ENCODE measurements around the gene EYS. TPM values are rescaled to one million over a fixed set of nuclear protein-coding genes. Genes with fewer than 3 reads are reported as not detected.

The EYS gene
- total and polyA plus RNA-seq, 7 donors: 0.07 to 0.46 TPM; not detected in 5

DNA sequence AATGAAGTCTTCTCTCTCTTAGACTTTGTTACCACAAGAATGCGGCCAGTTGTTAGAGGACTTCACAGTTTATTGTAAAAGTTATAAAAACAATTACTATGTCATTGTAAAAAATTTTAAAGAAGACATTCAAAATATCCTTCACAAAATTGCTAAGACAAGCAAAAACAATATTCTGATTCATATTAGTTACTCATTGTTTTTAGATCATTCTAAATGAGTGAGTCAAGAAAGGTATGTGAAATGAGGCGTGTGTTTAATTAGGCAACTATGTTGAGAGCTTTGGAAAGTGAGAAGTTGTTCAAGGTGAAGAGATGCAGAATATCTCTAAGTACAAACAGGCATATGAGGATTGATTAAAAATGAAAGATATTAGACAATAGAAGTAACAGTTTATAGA lies 875.3 kb downstream of the EYS start:
- H3K4me1 ChIP-seq: no peaks in the 10 kb centered on the region
- intact Hi-C loops (cut with DNase I): no loop called here
- no peak overlapping the region for H3K4me3 ChIP-seq
- no peaks in the 10 kb centered on the region for H3K27me3 ChIP-seq
- WGBS, 2 donors: 81 to 84% methylated on average over 2 of the region's 2 CpGs
- H3K27ac ChIP-seq: no peak overlapping the region
- no peaks in the 10 kb centered on the region for H3K9me3 ChIP-seq
- no peak for DNase-seq
- H3K36me3 ChIP-seq: no peaks in the 10 kb centered on the region
- TF ChIP-seq, protein P1, sequence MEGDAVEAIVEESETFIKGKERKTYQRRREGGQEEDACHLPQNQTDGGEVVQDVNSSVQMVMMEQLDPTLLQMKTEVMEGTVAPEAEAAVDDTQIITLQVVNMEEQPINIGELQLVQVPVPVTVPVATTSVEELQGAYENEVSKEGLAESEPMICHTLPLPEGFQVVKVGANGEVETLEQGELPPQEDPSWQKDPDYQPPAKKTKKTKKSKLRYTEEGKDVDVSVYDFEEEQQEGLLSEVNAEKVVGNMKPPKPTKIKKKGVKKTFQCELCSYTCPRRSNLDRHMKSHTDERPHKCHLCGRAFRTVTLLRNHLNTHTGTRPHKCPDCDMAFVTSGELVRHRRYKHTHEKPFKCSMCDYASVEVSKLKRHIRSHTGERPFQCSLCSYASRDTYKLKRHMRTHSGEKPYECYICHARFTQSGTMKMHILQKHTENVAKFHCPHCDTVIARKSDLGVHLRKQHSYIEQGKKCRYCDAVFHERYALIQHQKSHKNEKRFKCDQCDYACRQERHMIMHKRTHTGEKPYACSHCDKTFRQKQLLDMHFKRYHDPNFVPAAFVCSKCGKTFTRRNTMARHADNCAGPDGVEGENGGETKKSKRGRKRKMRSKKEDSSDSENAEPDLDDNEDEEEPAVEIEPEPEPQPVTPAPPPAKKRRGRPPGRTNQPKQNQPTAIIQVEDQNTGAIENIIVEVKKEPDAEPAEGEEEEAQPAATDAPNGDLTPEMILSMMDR (IDR thresholded peaks at IDR 0.05): no peak
- TF ChIP-seq EP300 (IDR thresholded peaks at IDR 0.05) (no peak), POLR2A (IDR thresholded peaks at IDR 0.05) (no peak), POLR2AphosphoS5 (IDR thresholded peaks at IDR 0.05) (no peak)

DNA sequence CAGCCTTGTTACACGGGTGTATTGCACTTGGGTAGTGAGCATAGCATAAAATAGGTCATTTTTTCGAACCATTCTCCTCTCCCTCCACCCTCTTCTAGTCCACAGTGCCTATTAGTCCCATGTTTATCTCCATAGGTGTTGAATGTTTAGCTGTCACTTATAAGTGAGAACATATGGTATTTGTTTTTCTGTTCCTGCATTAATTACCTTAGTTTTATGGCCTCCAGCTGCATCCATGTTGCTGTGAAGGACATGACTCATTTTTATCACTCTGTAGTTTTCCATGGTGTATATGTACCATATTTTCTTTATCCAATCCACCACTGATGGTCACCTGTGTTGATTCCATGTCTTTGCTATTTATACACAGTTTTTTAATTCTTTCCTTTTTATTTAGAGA lies 889.5 kb downstream of the EYS start:
- Histone ChIP-seq H3K36me3 (no peaks in the 10 kb centered on the region), H3K27ac (no peak overlapping the region), H3K9me3 (no peaks in the 10 kb centered on the region), H3K4me3 (no peak overlapping the region), H3K27me3 (no peaks in the 10 kb centered on the region), H3K4me1 (no peaks in the 10 kb centered on the region)
- intact Hi-C loops (cut with DNase I): no loop called here
- no peak for DNase-seq
- 32 to 57% methylated on average over 2 of the region's 2 CpGs for WGBS, 2 donors
- TF ChIP-seq, protein P1 (IDR thresholded peaks at IDR 0.05): no peak
- no peak for TF ChIP-seq EP300 (IDR thresholded peaks at IDR 0.05)
- TF ChIP-seq POLR2A (IDR thresholded peaks at IDR 0.05): no peak
- no peak for TF ChIP-seq POLR2AphosphoS5 (IDR thresholded peaks at IDR 0.05)

DNA sequence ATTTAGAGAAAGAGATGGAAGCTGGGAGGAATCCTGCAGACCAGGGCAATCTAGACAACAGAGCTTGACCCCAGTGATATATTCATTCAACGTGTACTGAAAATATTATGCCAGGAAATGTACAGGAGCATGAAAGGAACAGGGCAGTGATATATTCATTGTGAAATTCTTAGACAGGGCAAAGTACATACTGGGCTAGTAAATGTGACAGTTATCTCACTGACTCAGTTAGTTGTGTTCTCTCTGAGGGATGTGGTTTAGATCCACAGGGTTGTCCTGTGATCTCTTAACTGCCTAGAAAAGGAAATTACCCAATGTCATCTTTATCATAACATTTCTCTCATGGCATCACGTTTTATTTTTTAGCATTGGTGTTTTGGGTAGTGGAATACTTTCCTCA lies 891.3 kb downstream of the EYS start:
- H3K9me3 ChIP-seq: no peaks in the 10 kb centered on the region
- no peak overlapping the region for H3K4me3 ChIP-seq
- H3K27ac ChIP-seq: no peak overlapping the region
- intact Hi-C loops (cut with DNase I): no loop called here
- WGBS, 2 donors: 13 to 48% methylated on average over 2 of the region's 2 CpGs
- no peak for TF ChIP-seq EP300 (IDR thresholded peaks at IDR 0.05)
- no peak for TF ChIP-seq POLR2A (IDR thresholded peaks at IDR 0.05)
- TF ChIP-seq, protein P1 (IDR thresholded peaks at IDR 0.05): no peak
- TF ChIP-seq POLR2AphosphoS5 (IDR thresholded peaks at IDR 0.05): no peak
- H3K4me1 ChIP-seq: peaks cover 0 to 7% (median 2%) of the 10 kb centered on the region in 4 donors
- H3K27me3 ChIP-seq: no peaks in the 10 kb centered on the region
- H3K36me3 ChIP-seq: no peaks in the 10 kb centered on the region
- no peak for DNase-seq

DNA sequence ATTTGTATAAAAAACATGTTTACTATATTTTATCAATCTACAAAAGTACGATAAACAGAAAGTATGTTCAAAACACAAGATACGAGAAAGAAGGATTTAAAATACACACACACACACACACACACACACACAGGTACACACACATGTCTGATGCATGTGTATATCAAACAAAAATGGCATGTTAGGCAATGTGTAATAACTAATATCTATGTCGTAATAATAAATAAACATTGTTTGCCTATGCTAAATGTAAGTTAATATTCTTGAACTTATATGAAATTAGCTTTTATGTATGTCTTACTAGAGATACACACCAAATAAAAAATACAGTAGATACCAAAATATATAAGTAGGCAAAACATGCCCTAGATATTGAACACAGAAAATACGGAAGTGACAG lies 894.9 kb downstream of the EYS start:
- TF ChIP-seq POLR2AphosphoS5 (IDR thresholded peaks at IDR 0.05): no peak
- TF ChIP-seq POLR2A (IDR thresholded peaks at IDR 0.05): no peak
- TF ChIP-seq, protein P1 (IDR thresholded peaks at IDR 0.05): no peak
- TF ChIP-seq EP300 (IDR thresholded peaks at IDR 0.05): no peak

DNA sequence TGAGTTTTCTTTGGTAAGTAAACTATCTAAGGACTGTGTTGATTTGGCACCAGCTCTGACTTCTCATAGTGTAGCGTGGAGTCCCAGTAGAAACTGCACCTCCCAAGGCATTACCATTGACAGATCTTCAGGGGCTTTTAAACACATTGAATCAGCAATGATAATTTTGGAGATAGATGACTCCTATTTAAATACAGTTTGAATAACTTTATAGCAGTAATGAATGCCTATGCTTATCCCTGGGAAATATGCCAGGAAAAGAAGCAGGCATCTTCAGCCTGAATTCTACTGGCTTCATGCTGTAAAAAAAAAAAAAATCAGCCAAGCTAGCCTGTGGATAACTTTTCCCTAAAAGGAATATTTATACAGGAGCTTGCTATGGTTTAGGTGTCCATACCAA lies 895.9 kb downstream of the EYS start:
- intact Hi-C loops (cut with DNase I): no loop called here
- no peak overlapping the region for H3K4me3 ChIP-seq
- TF ChIP-seq POLR2A (IDR thresholded peaks at IDR 0.05) (no peak), POLR2AphosphoS5 (IDR thresholded peaks at IDR 0.05) (no peak), EP300 (IDR thresholded peaks at IDR 0.05) (no peak)
- TF ChIP-seq, protein P1 (IDR thresholded peaks at IDR 0.05): no peak
- no peaks in the 10 kb centered on the region for H3K9me3 ChIP-seq
- no peaks in the 10 kb centered on the region for H3K36me3 ChIP-seq
- peaks cover 0 to 7% (median 2%) of the 10 kb centered on the region in 4 donors for H3K4me1 ChIP-seq
- WGBS, 2 donors: 36 to 66% methylated on average over 1 of the region's 1 CpG
- H3K27ac ChIP-seq: peak overlapping the region in 1 of 4 donors; percentile 28
- DNase-seq: no peak
- no peaks in the 10 kb centered on the region for H3K27me3 ChIP-seq

More for the DNA sequence above, 894.9 kb downstream of the EYS start:
- no peak overlapping the region for H3K27ac ChIP-seq
- no peaks in the 10 kb centered on the region for H3K36me3 ChIP-seq
- no peaks in the 10 kb centered on the region for H3K27me3 ChIP-seq
- 78 to 89% methylated on average over 4 of the region's 4 CpGs for WGBS, 2 donors
- H3K9me3 ChIP-seq: no peaks in the 10 kb centered on the region
- H3K4me1 ChIP-seq: peaks cover 0 to 7% (median 2%) of the 10 kb centered on the region in 4 donors
- intact Hi-C loops (cut with DNase I): no loop called here
- no peak overlapping the region for H3K4me3 ChIP-seq
- no peak for DNase-seq
